Gastrocnemius medialis (tissue), 4 donors: Measurements from ENCODE around the gene HAL. TPM values are rescaled to one million over a fixed set of nuclear protein-coding genes. Genes with fewer than 3 reads are reported as not detected.

ENCODE experiments used
- ATAC-seq, 2 donors: fragments of 150-250 bp; one replicate each; pipeline ENCODE4 v1.9.1; 2016
- DNase-seq, 2 donors: peaks; one replicate each; pipeline ENCODE4 v3.0.0-alpha.2; 2019
- H3K27ac ChIP-seq, 4 donors: fragments of 200-600 bp; sonication (generic); 1 replicate in 1 of 4; 2 replicates in 3 of 4; pipeline ENCODE4 v1.5.1; 2016 to 2018; ENCODE audit warnings: mild to moderate bottlenecking in 2 of 4, moderate library complexity in 1 of 4
- H3K27me3 ChIP-seq, 3 donors: fragments of 200-600 bp; sonication (generic) in 2 of 3; 1 replicate in 1 of 3; 2 replicates in 2 of 3; pipeline versions ENCODE4 v1.5.1 to v1.6.0; 2016 to 2019; ENCODE audit warnings: mild to moderate bottlenecking in 1 of 3, moderate library complexity in 1 of 3
- H3K36me3 ChIP-seq, 2 donors: fragments of 200-600 bp; sonication (generic) in 1 of 2; one replicate each; pipeline ENCODE4 v1.5.1; 2017 to 2018
- H3K4me1 ChIP-seq, 2 donors: fragments of 200-600 bp; sonication (generic) in 1 of 2; one replicate each; pipeline ENCODE4 v1.5.1; 2016 to 2017; ENCODE audit warnings: mild to moderate bottlenecking in 2 of 2
- H3K4me3 ChIP-seq, 4 donors: fragments of 200-600 bp; sonication (generic) in 3 of 4; 1 replicate in 1 of 4; 2 replicates in 3 of 4; pipeline ENCODE4 v1.5.1; 2016 to 2019; ENCODE audit warnings: mild to moderate bottlenecking in 2 of 4
- H3K9me3 ChIP-seq, 3 donors: fragments of 200-600 bp; sonication (generic) in 2 of 3; 1 replicate in 1 of 3; 2 replicates in 2 of 3; pipeline ENCODE4 v1.5.1; 2016 to 2019
- POLR2A ChIP-seq, 2 donors: fragments of 450-650 bp; IDR thresholded peaks; one replicate each; pipeline ENCODE4 v1.6.1; 2017; ENCODE audit warnings: antibody characterized with exemption in 2 of 2, mild to moderate bottlenecking in 2 of 2, moderate library complexity in 2 of 2
- in situ Hi-C, 4 donors: fragments of 200-750 bp; cut with MboI; loops; one replicate each; pipeline versions ENCODE4 v1.15.0 to v1.8.0; 2017; ENCODE audit warnings: low sequenced_read_pairs in 4 of 4
- intact Hi-C: fragments of 100-400 bp; cut with DNase I; formaldehyde crosslinking; loops from one replicate; pipeline ENCODE4 v1.15.1; 2023; ENCODE audit warnings: low total_unique reads
- total RNA-seq, 4 donors: library from RNA; depleted of rRNA; stranded (reverse); fragments of >200 nt; gene quantifications; one replicate each; pipeline versions ENCODE4 v1.1.0 to v1.2.3, GENCODE V29; 2016
- TF ChIP-seq, protein P1 (sequence below), 5 experiments: fragments of 450-650 bp in 3 of 5; fragments of 200-600 bp in 2 of 5; sonication (generic) in 2 of 5; IDR thresholded peaks in 4 of 5; conservative IDR thresholded peaks in 1 of 5; 1 replicate in 4 of 5; 2 replicates in 1 of 5; pipeline ENCODE4 v1.5.1; 2016 to 2019; ENCODE audit warnings: antibody characterized with exemption in 5 of 5, mild to moderate bottlenecking in 3 of 5, moderate library complexity in 3 of 5

Gene HAL
- total RNA-seq, 4 donors from 2014 or later = 0.59 to 1.3 (median 1.3) TPM; not detected in 1

DNA sequence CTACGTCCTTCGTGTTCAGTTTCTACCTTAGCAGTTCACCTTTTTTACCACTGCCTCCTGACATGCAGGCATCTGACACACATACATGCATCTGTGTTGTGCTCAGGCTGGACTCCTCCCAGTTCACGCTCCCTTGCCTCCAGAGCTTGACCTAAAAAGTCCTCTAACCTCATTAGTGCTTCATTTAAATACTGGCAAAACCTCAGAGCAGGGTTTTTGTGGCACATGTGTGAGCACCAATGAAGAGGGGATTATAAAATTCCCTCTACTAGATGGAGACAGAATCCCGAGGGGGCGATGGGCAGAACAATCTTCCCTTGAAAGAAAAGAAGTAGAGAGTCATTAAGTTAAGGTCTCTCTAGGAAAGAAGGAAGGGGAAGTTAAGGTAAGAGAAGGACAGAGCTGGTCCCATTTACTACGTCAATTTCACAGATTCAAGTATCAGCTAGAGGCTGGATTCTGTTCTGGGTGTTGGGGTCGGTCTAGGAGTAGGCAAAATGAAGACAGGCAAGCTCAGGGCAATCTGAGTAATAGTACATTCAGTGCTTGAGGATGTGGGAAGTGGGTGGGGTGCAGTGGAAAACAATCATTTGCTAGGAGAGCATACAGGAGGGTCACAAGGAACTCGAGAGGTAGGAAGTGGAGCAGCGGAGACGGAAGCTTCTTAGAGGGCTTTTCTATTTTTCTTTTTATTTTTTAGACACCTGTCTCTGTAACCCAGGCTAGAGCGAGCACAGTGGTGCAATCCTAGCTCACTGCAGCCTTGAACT is 7.5 kb downstream of the HAL start:
- no peak for ATAC-seq
- no peaks in the 10 kb centered on the region for H3K9me3 ChIP-seq
- no peak overlapping the region for H3K27ac ChIP-seq
- in situ Hi-C loops (no loop called here), intact Hi-C loops (no loop called here)
- H3K27me3 ChIP-seq = no peaks in the 10 kb centered on the region
- no peak overlapping the region for H3K4me3 ChIP-seq
- no peak for DNase-seq
- H3K4me1 ChIP-seq = no peaks in the 10 kb centered on the region
- TF ChIP-seq POLR2A (IDR thresholded peaks at IDR 0.05) = no peak
- TF ChIP-seq, protein P1, sequence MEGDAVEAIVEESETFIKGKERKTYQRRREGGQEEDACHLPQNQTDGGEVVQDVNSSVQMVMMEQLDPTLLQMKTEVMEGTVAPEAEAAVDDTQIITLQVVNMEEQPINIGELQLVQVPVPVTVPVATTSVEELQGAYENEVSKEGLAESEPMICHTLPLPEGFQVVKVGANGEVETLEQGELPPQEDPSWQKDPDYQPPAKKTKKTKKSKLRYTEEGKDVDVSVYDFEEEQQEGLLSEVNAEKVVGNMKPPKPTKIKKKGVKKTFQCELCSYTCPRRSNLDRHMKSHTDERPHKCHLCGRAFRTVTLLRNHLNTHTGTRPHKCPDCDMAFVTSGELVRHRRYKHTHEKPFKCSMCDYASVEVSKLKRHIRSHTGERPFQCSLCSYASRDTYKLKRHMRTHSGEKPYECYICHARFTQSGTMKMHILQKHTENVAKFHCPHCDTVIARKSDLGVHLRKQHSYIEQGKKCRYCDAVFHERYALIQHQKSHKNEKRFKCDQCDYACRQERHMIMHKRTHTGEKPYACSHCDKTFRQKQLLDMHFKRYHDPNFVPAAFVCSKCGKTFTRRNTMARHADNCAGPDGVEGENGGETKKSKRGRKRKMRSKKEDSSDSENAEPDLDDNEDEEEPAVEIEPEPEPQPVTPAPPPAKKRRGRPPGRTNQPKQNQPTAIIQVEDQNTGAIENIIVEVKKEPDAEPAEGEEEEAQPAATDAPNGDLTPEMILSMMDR (IDR thresholded peaks at IDR 0.05 in 4 of 5, conservative IDR thresholded peaks at IDR 0.05 in 1 of 5) = no peak
- no peaks in the 10 kb centered on the region for H3K36me3 ChIP-seq

DNA sequence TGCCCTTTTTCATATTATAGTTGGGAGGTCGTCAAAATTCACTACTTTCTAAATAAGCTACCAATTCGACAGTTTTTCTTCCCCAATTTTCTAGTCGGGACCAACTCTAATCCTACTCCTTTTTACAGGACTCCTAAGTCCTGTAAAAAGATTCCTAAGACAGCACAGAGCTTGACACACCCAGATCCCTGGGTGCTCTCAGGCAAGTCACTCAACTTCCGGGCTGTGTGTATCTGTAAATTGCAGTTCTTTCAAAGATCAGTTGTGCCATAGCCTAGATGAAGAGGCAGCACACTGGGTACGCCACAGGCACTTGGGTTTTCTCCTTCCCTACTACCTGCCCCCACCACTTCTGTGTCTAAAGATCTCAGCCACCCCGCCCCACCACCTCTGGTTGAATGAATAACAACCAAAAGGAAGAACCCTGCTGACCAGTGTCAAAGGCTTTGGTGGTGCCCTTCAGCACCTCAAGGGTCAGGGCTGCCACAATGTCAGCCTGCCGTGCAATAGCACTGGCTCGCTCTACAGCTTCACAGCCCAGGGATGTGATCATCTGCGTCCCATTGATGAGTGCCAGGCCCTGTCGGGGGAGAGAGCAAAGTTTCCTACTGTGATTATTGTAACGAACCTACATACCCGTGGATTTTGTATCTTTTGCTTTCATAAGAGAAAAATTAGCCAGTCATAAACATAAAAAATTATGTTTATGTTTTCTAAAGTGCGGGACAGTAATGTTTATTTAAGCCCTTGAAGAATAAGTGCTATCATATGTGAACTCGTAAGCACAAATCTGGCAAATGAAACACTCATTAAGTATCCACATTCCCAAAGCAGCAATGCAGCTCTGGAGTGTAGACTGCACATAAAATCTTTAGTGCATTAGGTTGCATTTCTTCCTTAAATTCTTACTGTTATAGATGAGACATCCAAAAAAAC is 9.2 kb downstream of the HAL start:
- Histone ChIP-seq H3K9me3 (no peaks in the 10 kb centered on the region), H3K27me3 (no peaks in the 10 kb centered on the region), H3K36me3 (no peaks in the 10 kb centered on the region), H3K4me1 (no peaks in the 10 kb centered on the region), H3K4me3 (no peak overlapping the region), H3K27ac (no peak overlapping the region)
- in situ Hi-C loops (no loop called here), intact Hi-C loops (no loop called here)
- DNase-seq (no peak), ATAC-seq (no peak)
- no peak for TF ChIP-seq POLR2A (IDR thresholded peaks at IDR 0.05)
- TF ChIP-seq, protein P1 (IDR thresholded peaks at IDR 0.05 in 4 of 5, conservative IDR thresholded peaks at IDR 0.05 in 1 of 5) = no peak

DNA sequence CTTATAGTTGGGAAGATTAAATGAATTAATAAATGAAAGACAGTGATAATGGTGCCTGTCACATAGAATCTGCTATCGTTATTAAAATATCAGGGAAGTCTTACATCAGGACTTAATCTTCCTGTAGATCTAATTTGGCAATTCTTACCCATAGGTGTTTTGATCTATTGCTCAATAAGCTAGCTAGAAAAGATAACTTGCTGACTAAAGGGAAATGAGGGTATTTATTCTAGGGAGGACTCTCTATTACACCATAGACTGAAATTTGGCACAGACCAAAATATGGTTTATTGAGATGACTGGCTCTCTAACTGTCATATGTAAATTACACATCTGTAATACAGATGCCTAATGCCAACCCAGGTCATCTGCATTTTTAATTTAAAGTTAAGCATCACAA is 11.5 kb downstream of the HAL start:
- TF ChIP-seq, protein P1 (IDR thresholded peaks at IDR 0.05 in 4 of 5, conservative IDR thresholded peaks at IDR 0.05 in 1 of 5) = no peak
- TF ChIP-seq POLR2A (IDR thresholded peaks at IDR 0.05) = no peak
- no peaks in the 10 kb centered on the region for H3K4me1 ChIP-seq
- no peak for DNase-seq
- no peaks in the 10 kb centered on the region for H3K9me3 ChIP-seq
- in situ Hi-C loops = no loop called here
- no peak overlapping the region for H3K4me3 ChIP-seq
- intact Hi-C loops = no loop called here
- H3K27me3 ChIP-seq = no peaks in the 10 kb centered on the region
- no peak for ATAC-seq
- no peak overlapping the region for H3K27ac ChIP-seq
- H3K36me3 ChIP-seq = no peaks in the 10 kb centered on the region

DNA sequence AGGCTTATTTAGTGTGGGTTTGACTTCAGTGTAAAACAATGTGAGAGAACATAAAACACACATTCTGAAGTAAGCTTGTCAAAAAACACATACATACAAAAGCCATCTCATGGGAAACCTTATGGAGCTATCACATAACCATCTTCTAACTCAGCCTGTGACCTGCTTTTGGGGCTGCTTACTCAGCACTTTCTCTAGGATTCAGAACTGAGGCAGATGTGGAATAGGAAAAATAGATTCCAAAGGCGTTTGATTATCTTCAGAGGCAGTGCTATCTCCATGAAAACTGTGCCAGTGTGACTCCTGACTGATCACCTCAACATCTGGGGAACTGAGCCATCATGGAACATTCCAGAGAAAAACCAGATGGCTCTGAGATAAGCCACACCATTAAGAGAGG is 13.5 kb downstream of the HAL start:
- H3K36me3 ChIP-seq = no peaks in the 10 kb centered on the region
- ATAC-seq = no peak
- intact Hi-C loops = no loop called here
- in situ Hi-C loops = no loop called here
- no peak for DNase-seq
- H3K4me3 ChIP-seq = no peak overlapping the region
- no peaks in the 10 kb centered on the region for H3K27me3 ChIP-seq
- H3K9me3 ChIP-seq = no peaks in the 10 kb centered on the region
- H3K4me1 ChIP-seq = no peaks in the 10 kb centered on the region
- TF ChIP-seq, protein P1 (IDR thresholded peaks at IDR 0.05 in 4 of 5, conservative IDR thresholded peaks at IDR 0.05 in 1 of 5) = no peak
- no peak for TF ChIP-seq POLR2A (IDR thresholded peaks at IDR 0.05)
- H3K27ac ChIP-seq = no peak overlapping the region
